ENCODE data around the gene TMEM52. TPM values are rescaled to one million over a fixed set of nuclear protein-coding genes. Genes with fewer than 3 reads are reported as not detected.
"Not testable (repeated sequence)": the region's sequence is repeated elsewhere in the genome, so short reads cannot be mapped to it uniquely, and the experiment has no call there.

TMEM52 gene
- total RNA-seq, 1 experiment from 2014 or later: 9.6 TPM

DNA sequence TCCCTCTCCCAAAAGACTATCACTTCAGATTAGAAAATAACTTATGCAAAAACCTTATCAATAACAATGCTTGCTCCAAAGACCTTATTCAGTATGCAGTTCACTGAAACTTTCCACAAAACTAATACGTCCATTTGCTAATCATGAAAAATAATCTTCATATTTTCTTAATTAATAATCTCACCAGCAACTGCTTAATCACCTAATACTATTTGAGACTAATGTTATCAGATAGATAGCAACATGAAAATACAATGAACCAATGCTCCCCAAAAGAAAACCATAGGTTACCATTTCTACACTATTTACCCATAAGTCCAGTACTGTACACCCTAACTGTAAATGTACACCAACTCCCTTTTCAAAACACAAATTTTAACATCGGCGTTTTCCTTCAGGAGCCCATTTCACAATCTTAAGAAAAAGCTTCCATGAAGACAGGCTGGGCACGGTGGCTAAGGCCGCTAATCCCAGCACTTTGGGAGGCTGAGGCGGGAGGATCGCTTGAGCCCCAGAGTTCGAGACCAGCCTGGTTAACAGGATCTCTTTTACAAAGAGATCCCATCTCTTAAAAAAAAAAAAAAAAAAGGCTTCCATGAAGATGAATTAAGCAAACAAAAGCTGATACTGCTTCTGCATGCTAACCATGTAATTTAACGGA lies 29.9 kb downstream of the TMEM52 start:
- TF ChIP-seq, protein P1, sequence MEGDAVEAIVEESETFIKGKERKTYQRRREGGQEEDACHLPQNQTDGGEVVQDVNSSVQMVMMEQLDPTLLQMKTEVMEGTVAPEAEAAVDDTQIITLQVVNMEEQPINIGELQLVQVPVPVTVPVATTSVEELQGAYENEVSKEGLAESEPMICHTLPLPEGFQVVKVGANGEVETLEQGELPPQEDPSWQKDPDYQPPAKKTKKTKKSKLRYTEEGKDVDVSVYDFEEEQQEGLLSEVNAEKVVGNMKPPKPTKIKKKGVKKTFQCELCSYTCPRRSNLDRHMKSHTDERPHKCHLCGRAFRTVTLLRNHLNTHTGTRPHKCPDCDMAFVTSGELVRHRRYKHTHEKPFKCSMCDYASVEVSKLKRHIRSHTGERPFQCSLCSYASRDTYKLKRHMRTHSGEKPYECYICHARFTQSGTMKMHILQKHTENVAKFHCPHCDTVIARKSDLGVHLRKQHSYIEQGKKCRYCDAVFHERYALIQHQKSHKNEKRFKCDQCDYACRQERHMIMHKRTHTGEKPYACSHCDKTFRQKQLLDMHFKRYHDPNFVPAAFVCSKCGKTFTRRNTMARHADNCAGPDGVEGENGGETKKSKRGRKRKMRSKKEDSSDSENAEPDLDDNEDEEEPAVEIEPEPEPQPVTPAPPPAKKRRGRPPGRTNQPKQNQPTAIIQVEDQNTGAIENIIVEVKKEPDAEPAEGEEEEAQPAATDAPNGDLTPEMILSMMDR (conservative IDR thresholded peaks at IDR 0.05): no peak
- Histone ChIP-seq H2BK120ac (ENCODE audit: low read depth, low read length, poor library complexity, severe bottlenecking) (no peak overlapping the region), H3K27ac (ENCODE audit: insufficient read length, low read depth, low read length) (no peak overlapping the region), H3K4me1 (ENCODE audit: insufficient read depth, low read length) (peaks cover 2% of the 10 kb centered on the region; the same call in 1 of the 2 replicates), H3K27me3 (ENCODE audit: insufficient read depth, low read length) (no peaks in the 10 kb centered on the region; the same call in none of the 2 replicates), H3K9me3 (ENCODE audit: control insufficient read depth, low read depth, low read length) (no peaks in the 10 kb centered on the region), H3K14ac (ENCODE audit: insufficient read depth, low read length) (no peak overlapping the region), H2BK5ac (ENCODE audit: insufficient read length, low read length) (no peak overlapping the region), H4K5ac (ENCODE audit: insufficient read length, low read depth, low read length) (no peak overlapping the region), H3K18ac (ENCODE audit: insufficient read length, low read depth, low read length) (no peak overlapping the region), H2AFZ (ENCODE audit: low read length) (no peak overlapping the region), H2BK15ac (ENCODE audit: low read depth, low read length) (no peak overlapping the region), H3K9ac (ENCODE audit: extremely low read depth, insufficient read length, low read length) (peak overlapping the region; percentile 91), H2BK20ac (ENCODE audit: low read depth, low read length, poor library complexity, severe bottlenecking) (no peak overlapping the region), H4K91ac (ENCODE audit: insufficient read length, low read depth, low read length) (no peak overlapping the region), H3K23me2 (ENCODE audit: insufficient read length, low read depth, low read length, poor library complexity, severe bottlenecking) (peaks cover 6% of the 10 kb centered on the region), H3K79me1 (ENCODE audit: insufficient read depth, low read depth, low read length, poor library complexity, severe bottlenecking) (no peaks in the 10 kb centered on the region), H3T11ph (ENCODE audit: low read length) (no peak overlapping the region), H4K20me1 (ENCODE audit: control insufficient read depth, insufficient read depth, insufficient read length) (no peaks in the 10 kb centered on the region), H4K8ac (replicated peaks; ENCODE audit: insufficient read length, low read depth, low read length) (no peak overlapping the region), H3K4ac (ENCODE audit: low read depth, low read length) (no peak overlapping the region; the same call in 1 of the 2 replicates), H3K23ac (ENCODE audit: insufficient read length, low read depth, low read length) (no peak overlapping the region), H3K4me2 (ENCODE audit: insufficient read depth, insufficient read length, low read length) (peak overlapping the region; percentile 75), H3K79me2 (ENCODE audit: insufficient read depth, low read length) (peaks cover 45% of the 10 kb centered on the region), H2AK5ac (ENCODE audit: insufficient read length, low read length) (no peak overlapping the region), H3K56ac (ENCODE audit: insufficient read length, low read depth, low read length) (no peak overlapping the region), H2BK12ac (ENCODE audit: insufficient read length, low read depth, low read length) (no peak overlapping the region)
- Mint-ChIP-seq H3K27me3 (ENCODE audit: low read depth) (peaks cover 2% of the 10 kb centered on the region; the same call in 1 of the 2 replicates), H3K9me3 (peaks cover 0 to 5% of the 10 kb centered on the region in 2 experiments; a peak in 2 of 5 replicates), H3K4me1 (peaks cover 33% of the 10 kb centered on the region in 2 experiments), H3K4me3 (peak overlapping the region; percentile 76 to 86), H3K36me3 (ENCODE audit: insufficient read depth in 1 of 3, low read depth in 3 of 3) (peaks cover 11 to 15% (median 12%) of the 10 kb centered on the region in 3 experiments; a peak in 6 of 7 replicates), H3K27ac (peak overlapping the region in 2 of 3 experiments; percentile 52 to 57; a peak in 5 of 7 replicates)
- no peak for DNase-seq
- WGBS (ENCODE audit: extremely low coverage, insufficient read length, low lambda C conversion rate): 100% methylated on average over 3 of the region's 9 CpGs

DNA sequence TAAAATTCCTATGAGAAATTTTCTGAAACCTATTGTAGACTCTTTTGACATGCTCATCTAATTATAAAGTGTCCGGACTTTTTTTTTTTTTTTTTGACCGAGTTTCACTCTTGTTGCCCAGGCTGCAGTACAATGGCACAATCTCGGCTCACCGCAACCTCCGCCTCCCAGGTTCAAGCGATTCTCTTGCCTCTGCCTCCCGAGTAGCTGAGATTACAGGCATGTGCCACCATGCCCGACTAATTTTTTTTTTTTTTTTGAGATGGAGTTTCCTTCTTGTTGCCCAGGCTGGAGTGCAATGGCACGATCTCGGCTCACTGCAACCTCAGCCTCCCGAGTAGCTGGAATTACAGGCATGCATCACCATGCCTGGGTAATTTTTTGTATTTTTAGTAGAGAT lies 35.2 kb downstream of the TMEM52 start:
- not testable (repeated sequence) for H4K20me1 ChIP-seq (ENCODE audit: control insufficient read depth, insufficient read depth, insufficient read length); H2BK12ac ChIP-seq (ENCODE audit: insufficient read length, low read depth, low read length); H4K8ac ChIP-seq (replicated peaks; ENCODE audit: insufficient read length, low read depth, low read length); H3K14ac ChIP-seq (ENCODE audit: insufficient read depth, low read length); H3K9ac ChIP-seq (ENCODE audit: extremely low read depth, insufficient read length, low read length); H3K4me3 Mint-ChIP-seq; H3K79me1 ChIP-seq (ENCODE audit: insufficient read depth, low read depth, low read length, poor library complexity, severe bottlenecking); H3K27me3 Mint-ChIP-seq (ENCODE audit: low read depth); H3K23me2 ChIP-seq (ENCODE audit: insufficient read length, low read depth, low read length, poor library complexity, severe bottlenecking); DNase-seq; H3K27me3 ChIP-seq (ENCODE audit: insufficient read depth, low read length); H2BK20ac ChIP-seq (ENCODE audit: low read depth, low read length, poor library complexity, severe bottlenecking); H3K27ac ChIP-seq (ENCODE audit: insufficient read length, low read depth, low read length); H3K9me3 Mint-ChIP-seq; H3K4me2 ChIP-seq (ENCODE audit: insufficient read depth, insufficient read length, low read length); H3K56ac ChIP-seq (ENCODE audit: insufficient read length, low read depth, low read length); H3K23ac ChIP-seq (ENCODE audit: insufficient read length, low read depth, low read length); H2BK5ac ChIP-seq (ENCODE audit: insufficient read length, low read length); H3T11ph ChIP-seq (ENCODE audit: low read length); H4K91ac ChIP-seq (ENCODE audit: insufficient read length, low read depth, low read length); H2BK15ac ChIP-seq (ENCODE audit: low read depth, low read length); H2AK5ac ChIP-seq (ENCODE audit: insufficient read length, low read length); H3K4ac ChIP-seq (ENCODE audit: low read depth, low read length); H2BK120ac ChIP-seq (ENCODE audit: low read depth, low read length, poor library complexity, severe bottlenecking); H2AFZ ChIP-seq (ENCODE audit: low read length); H3K4me1 ChIP-seq (ENCODE audit: insufficient read depth, low read length); H3K9me3 ChIP-seq (ENCODE audit: control insufficient read depth, low read depth, low read length); H3K18ac ChIP-seq (ENCODE audit: insufficient read length, low read depth, low read length); H4K5ac ChIP-seq (ENCODE audit: insufficient read length, low read depth, low read length)
- Mint-ChIP-seq H3K4me1 (peaks cover 38 to 48% of the 10 kb centered on the region in 2 experiments), H3K27ac (peak overlapping the region; percentile 35 to 81 (median 70); a peak in 3 of 7 replicates), H3K36me3 (ENCODE audit: insufficient read depth in 1 of 3, low read depth in 3 of 3) (peaks cover 19 to 21% (median 20%) of the 10 kb centered on the region in 3 experiments; a peak in 6 of 7 replicates)
- H3K79me2 ChIP-seq (ENCODE audit: insufficient read depth, low read length): peaks cover 73% of the 10 kb centered on the region
- WGBS (ENCODE audit: extremely low coverage, insufficient read length, low lambda C conversion rate): no CpG with 5 or more reads among the region's 11 CpGs

Data from H9 (cell line).